Measurements from ENCODE around the gene ARF1.

DNA sequence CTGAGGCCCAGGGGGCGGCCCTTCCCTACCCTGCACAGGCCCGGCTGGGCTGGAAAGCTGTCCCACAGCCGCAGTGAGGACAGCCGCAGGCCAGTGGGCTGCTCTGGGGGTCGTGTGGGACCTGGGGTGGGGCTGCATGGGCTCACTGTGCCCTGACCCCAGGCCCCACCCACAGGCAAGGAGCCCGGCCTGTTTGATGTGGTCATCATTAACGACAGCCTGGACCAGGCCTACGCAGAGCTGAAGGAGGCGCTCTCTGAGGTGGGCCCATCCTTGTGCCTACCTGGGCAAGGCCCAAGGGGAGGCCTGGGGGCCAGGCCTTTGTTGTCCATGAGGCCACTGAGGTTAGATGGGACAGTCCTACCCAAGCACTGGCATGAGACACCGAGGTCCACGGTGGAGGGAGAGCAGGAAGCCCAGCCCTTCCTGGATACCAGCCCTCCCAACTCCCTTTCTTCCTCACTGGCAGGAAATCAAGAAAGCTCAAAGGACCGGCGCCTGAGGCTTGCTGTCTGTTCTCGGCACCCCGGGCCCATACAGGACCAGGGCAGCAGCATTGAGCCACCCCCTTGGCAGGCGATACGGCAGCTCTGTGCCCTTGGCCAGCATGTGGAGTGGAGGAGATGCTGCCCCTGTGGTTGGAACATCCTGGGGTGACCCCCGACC is 65.8 kb downstream of the ARF1 start:
- TF ChIP-seq, protein P1, sequence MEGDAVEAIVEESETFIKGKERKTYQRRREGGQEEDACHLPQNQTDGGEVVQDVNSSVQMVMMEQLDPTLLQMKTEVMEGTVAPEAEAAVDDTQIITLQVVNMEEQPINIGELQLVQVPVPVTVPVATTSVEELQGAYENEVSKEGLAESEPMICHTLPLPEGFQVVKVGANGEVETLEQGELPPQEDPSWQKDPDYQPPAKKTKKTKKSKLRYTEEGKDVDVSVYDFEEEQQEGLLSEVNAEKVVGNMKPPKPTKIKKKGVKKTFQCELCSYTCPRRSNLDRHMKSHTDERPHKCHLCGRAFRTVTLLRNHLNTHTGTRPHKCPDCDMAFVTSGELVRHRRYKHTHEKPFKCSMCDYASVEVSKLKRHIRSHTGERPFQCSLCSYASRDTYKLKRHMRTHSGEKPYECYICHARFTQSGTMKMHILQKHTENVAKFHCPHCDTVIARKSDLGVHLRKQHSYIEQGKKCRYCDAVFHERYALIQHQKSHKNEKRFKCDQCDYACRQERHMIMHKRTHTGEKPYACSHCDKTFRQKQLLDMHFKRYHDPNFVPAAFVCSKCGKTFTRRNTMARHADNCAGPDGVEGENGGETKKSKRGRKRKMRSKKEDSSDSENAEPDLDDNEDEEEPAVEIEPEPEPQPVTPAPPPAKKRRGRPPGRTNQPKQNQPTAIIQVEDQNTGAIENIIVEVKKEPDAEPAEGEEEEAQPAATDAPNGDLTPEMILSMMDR (conservative IDR thresholded peaks at IDR 0.05): no peak
- TF ChIP-seq EZH2 (IDR thresholded peaks at IDR 0.05; ENCODE audit: low read depth): no peak

Data from PC-9 (cell line).